Activated CD4-positive, alpha-beta memory T cell treated with anti-CD3 and anti-CD28 coated beads for 36 hours (primary cell): Measurements from ENCODE around the gene TEX29. TPM values are rescaled to one million over a fixed set of nuclear protein-coding genes. Genes with fewer than 3 reads are reported as not detected.

Experiments
- CTCF ChIA-PET: fragments of 350-600 bp; sonication (Branson Sonifier 250); formaldehyde crosslinking; loops from one replicate; lab custom pipeline; 2021; ENCODE audit warnings: antibody characterized with exemption, inconsistent platforms; lab: Charles Lee
- POLR2A ChIA-PET: fragments of 350-600 bp; sonication (Branson Sonifier 250); formaldehyde crosslinking; loops from one replicate; lab custom pipeline; 2021; ENCODE audit warnings: antibody characterized with exemption; lab: Charles Lee
- DNase-seq: peaks from one replicate; pipeline ENCODE4 v3.0.0-alpha.2; 2020
- H3K27ac Mint-ChIP-seq: one replicate; pipeline ENCODE4 v1.8.0; 2021; ENCODE audit warnings: mixed read lengths
- H3K27me3 Mint-ChIP-seq: one replicate; pipeline ENCODE4 v1.8.0; 2021; ENCODE audit warnings: mixed read lengths
- H3K36me3 Mint-ChIP-seq: one replicate; pipeline ENCODE4 v1.8.0; 2021; ENCODE audit warnings: mixed read lengths
- H3K4me1 Mint-ChIP-seq: one replicate; pipeline ENCODE4 v1.8.0; 2021; ENCODE audit warnings: low read depth, mixed read lengths
- H3K4me3 Mint-ChIP-seq: one replicate; pipeline ENCODE4 v1.8.0; 2021; ENCODE audit warnings: mild to moderate bottlenecking, mixed read lengths
- H3K9me3 Mint-ChIP-seq: one replicate; pipeline ENCODE4 v1.8.0; 2021; ENCODE audit warnings: mixed read lengths
- intact Hi-C: fragments of 100-400 bp; cut with micrococcal nuclease; formaldehyde crosslinking; loops from one replicate; pipeline ENCODE4 v1.15.1; 2023
- total RNA-seq, 2 experiments: library from RNA; stranded (reverse); gene quantifications; one replicate each; pipeline ENCODE4 v1.2.3, GENCODE V29; 2021

The TEX29 gene
- total RNA-seq, 2 experiments from 2014 or later: 0.39 to 0.43 TPM

DNA sequence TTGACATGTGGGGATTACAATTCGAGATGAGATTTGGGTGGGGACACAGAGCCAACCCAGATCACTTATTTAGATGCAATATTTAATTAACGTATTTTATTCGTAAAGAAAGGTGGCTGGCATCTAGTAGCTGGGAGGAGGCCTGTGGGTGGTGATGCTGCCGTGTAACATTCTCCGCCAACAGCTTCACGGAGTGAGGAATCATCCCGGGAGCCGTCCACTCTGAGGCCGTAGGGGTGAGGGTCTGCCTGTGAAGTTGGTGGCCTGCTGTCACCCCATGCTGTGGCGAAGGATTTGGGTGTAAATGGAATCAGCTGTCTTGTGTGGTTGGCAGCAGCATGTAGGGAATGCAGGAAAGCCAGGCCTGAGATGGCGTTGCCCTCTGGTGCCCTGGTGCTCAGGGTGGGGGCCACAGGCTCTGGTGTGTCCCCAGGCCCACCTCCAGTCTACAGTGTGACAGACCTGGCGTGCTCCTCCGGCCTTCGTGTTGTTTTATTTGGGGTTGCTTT, 3.3 kb upstream of the TEX29 start:
- Mint-ChIP-seq H3K27me3 (no peaks in the 10 kb centered on the region), H3K9me3 (peaks cover 10% of the 10 kb centered on the region), H3K4me3 (no peak overlapping the region), H3K4me1 (no peaks in the 10 kb centered on the region), H3K27ac (no peak overlapping the region), H3K36me3 (peaks cover 3% of the 10 kb centered on the region)
- no peak for DNase-seq
- CTCF ChIA-PET: no interaction called here
- POLR2A ChIA-PET: no interaction called here
- intact Hi-C loops: no loop called here

DNA sequence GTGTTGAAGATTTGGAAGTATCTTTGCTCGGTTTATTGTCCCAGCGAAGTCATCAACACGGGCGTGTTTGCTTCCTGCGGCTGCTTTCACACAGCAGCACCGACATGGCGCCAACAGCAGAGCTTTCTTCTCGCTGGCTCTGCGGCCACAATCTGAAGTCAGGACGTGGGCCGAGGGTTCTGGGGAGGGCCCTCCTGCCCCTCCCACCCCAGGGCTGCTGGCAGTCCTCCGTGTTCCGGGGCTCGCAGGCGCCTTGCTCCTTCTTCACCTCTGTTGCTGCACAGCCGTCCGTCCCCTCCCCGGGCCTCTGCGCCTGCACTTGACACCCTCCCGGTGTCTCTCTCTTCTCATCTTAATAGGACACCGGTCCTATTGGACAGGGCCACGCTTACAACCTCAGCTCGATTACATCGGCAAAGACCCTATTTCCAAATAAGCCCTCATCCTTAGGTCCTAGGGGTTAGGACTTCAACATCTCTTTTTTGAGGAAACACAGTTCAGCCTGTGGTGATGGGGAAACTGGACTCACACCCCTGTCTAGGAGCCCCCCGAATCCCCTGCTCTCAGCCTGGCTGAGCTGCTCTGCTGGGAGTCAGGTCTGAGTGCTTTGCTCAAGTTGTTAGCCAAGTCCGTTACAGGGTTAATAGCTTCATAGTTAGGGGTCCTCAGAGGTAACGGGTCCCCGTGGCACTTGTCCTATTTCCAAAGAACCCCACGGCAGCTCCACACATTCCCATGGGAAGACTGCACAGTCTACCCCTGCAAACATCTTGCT, 2.7 kb upstream of the TEX29 start:
- Mint-ChIP-seq H3K4me3 (no peak overlapping the region), H3K27ac (no peak overlapping the region), H3K27me3 (no peaks in the 10 kb centered on the region), H3K4me1 (no peaks in the 10 kb centered on the region), H3K36me3 (no peaks in the 10 kb centered on the region), H3K9me3 (peaks cover 3% of the 10 kb centered on the region)
- POLR2A ChIA-PET: no interaction called here
- CTCF ChIA-PET: no interaction called here
- DNase-seq: no peak
- intact Hi-C loops: no loop called here

DNA sequence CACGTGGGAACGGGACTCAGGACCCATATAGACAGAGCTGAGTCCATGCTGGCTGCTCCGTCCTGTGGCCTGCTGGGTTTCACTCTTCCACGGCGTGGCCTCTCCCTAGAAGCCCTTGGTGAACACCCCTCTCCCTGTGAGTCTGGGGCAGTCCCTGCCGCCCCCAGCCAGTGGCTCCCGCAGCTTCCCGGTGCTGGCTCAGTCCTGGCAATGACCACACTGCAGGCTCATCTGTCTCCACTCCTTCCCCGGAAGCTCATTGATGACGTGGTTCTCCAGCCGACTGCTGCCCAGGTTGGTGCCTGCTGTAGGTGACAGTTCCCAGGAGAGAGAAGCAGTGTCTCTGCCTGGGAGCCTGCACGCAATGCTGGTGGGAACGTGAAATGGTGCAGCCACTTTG, 2.1 kb upstream of the TEX29 start:
- Mint-ChIP-seq H3K27me3 (no peaks in the 10 kb centered on the region), H3K4me3 (no peak overlapping the region), H3K4me1 (no peaks in the 10 kb centered on the region), H3K36me3 (no peaks in the 10 kb centered on the region), H3K27ac (no peak overlapping the region), H3K9me3 (no peaks in the 10 kb centered on the region)
- no peak for DNase-seq
- ChIA-PET CTCF (no interaction called here), POLR2A (no interaction called here)
- intact Hi-C loops: no loop called here

DNA sequence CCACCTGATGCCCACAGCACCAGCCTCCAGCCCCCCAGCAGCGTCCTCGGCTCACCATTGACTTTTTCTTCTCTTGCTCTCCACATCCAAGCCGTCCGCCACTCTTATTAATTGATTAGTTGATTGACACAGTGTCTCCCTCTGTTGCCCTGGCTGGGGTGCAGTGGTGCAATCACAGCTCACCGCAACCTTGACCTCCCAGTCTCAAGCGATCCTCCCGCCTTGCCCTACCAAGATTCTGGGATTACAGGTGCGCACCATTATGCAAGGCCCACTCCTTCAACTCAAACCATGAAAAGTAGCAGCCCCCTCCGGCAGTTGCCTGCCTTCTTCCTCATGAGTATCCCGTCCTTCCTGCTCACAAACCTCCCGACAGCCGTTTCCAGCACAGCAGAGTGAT, 921 bp upstream of the TEX29 start:
- Mint-ChIP-seq H3K27me3 (no peaks in the 10 kb centered on the region), H3K4me1 (peaks cover 6% of the 10 kb centered on the region), H3K36me3 (no peaks in the 10 kb centered on the region), H3K4me3 (no peak overlapping the region), H3K27ac (no peak overlapping the region), H3K9me3 (no peaks in the 10 kb centered on the region)
- ChIA-PET CTCF (no interaction called here), POLR2A (no interaction called here)
- no peak for DNase-seq
- intact Hi-C loops: no loop called here

DNA sequence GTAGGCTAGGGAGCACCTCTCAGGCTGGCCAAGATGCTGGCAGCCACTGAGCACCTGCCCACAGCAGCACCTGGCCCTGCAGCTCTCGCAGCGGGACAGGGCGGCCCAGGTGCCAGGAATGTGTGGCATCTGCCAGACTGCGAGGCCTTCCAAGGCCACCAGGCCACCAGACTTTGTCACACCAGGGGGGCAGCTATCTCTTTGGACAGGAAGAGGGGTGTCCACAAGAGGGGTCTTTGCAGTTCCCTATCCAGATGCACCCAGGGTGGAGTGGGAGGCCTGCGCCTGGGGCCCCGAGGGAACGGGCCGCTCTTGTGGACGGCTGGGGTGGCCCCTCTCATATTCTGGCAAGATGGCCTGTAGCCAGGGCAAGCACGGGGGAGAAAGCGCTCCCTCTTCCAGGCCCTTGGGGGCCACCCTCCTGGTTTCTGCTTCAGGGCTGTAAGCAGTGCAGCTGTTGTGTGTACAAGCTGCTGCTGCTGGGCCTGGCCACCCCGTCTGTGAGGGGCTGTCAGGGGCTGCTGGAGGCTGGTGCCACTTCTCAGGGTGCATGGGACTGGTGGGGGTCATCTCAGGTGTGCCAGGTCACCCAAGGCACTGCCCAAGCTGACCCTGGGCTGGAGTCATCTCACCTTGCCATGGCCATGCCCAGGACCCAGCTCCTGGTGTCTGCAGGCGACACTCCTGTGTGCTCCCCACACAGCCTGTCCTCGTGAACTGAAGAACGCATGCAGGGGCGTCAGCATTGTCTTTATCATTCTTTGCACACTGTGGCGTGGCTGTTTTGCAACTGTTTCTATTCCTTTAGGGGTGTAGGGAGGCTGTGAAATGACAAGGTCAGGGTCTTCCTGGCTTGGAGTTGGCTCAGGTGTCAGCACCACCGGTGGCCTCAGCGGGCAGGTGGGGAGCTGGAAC, 1.8 kb downstream of the TEX29 start:
- intact Hi-C loops: no loop called here
- POLR2A ChIA-PET: no interaction called here
- H3K4me1 Mint-ChIP-seq: peaks cover 6% of the 10 kb centered on the region

DNA sequence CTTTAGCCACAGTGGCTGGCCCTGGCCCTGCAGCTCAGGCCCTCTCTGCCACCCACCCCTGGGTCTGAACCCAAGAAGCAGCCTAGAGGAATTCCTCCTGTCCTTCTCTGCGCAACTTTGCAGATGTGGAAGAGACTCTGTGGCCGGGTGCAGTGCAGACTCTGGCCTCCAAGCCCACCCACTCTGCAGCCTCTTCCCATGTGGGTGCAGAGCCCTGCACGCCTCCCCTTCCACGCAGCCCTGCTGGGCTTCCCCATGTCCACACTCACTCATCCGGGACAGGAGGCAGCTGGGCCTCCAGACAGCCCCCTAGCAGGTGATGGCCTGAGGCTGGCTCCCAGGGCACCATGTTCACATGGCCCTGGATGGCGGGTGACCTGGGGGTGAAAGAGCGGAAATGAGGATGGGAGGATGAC, 2.5 kb downstream of the TEX29 start:
- H3K4me1 Mint-ChIP-seq: peaks cover 6% of the 10 kb centered on the region
- H3K27ac Mint-ChIP-seq: no peak overlapping the region
- POLR2A ChIA-PET: no interaction called here
- no peaks in the 10 kb centered on the region for H3K9me3 Mint-ChIP-seq
- no peaks in the 10 kb centered on the region for H3K36me3 Mint-ChIP-seq
- H3K4me3 Mint-ChIP-seq: no peak overlapping the region
- DNase-seq: no peak
- intact Hi-C loops: no loop called here
- no peaks in the 10 kb centered on the region for H3K27me3 Mint-ChIP-seq
- CTCF ChIA-PET: no interaction called here

More for the DNA sequence above, 1.8 kb downstream of the TEX29 start:
- CTCF ChIA-PET: no interaction called here
- no peak for DNase-seq
- Mint-ChIP-seq H3K4me3 (no peak overlapping the region), H3K27ac (no peak overlapping the region), H3K27me3 (no peaks in the 10 kb centered on the region), H3K9me3 (no peaks in the 10 kb centered on the region), H3K36me3 (no peaks in the 10 kb centered on the region)

DNA sequence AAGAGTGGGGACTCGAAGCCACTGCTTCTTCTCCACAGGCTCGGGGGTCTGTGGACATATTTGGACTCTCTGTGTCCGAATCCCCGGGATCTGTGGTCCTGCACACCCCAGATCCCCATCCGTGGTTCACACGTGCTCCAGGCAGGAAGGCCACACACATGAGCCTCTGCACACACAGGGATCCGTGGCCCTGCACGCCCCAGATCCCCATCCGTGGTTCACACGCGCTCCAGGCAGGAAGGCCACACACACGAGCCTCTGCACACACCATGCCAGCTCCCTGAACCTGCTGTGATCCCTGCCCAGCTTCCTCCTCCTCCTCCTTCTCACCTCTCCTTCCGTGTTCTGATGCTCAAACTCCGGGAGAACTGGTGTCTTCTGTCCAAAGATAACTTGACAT, 3.1 kb downstream of the TEX29 start:
- no peak overlapping the region for H3K27ac Mint-ChIP-seq
- no peaks in the 10 kb centered on the region for H3K36me3 Mint-ChIP-seq
- H3K4me1 Mint-ChIP-seq: peaks cover 6% of the 10 kb centered on the region
- ChIA-PET POLR2A (no interaction called here), CTCF (interaction anchor here (1.2 kb wide), 1 partner anchor 256 kb away, joined by 3 read pairs; no protein-coding TSS in a partner anchor)
- no peak overlapping the region for H3K4me3 Mint-ChIP-seq
- H3K27me3 Mint-ChIP-seq: no peaks in the 10 kb centered on the region
- no peaks in the 10 kb centered on the region for H3K9me3 Mint-ChIP-seq
- intact Hi-C loops: no loop called here
- DNase-seq: no peak

DNA sequence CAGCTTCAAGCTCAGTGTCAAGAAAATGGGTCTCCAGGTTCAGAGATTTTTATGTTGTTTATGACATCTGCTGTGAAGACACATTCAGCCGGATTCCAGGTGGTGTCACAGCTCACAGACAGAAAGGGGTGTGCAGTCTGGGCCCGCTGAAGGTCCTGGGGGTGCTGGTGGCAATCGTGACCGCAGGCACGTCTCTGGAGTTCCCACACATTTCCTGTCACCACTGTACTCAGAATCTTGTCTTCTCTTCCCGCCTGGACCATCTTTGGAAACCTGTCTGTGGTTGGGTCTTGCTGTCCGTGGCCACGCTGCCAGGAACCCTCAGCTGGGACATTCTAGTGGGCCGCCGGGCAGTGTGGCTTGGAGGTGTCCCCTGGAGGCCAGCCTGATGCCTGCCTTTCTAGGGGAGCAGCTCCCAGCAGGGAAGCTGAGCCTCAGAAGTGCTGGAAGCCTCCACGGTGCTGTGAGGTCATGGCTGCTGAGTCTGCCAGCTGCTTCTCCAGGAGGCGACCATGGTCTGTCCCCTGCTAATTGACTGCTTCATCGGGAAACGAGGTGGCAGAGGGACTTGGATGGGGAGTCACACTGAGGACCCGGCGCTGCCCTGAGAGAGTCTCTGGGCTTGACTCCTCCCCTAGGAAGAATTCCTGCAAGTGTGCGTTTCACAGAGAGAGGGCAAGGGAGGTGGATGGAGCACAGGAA, 3.7 kb downstream of the TEX29 start:
- Mint-ChIP-seq H3K27ac (no peak overlapping the region), H3K9me3 (no peaks in the 10 kb centered on the region), H3K4me1 (peaks cover 6% of the 10 kb centered on the region), H3K4me3 (no peak overlapping the region), H3K27me3 (no peaks in the 10 kb centered on the region), H3K36me3 (no peaks in the 10 kb centered on the region)
- DNase-seq: no peak
- intact Hi-C loops: no loop called here
- ChIA-PET POLR2A (no interaction called here), CTCF (interaction anchor here (1.2 kb wide), 1 partner anchor 256 kb away, joined by 3 read pairs; no protein-coding TSS in a partner anchor)

DNA sequence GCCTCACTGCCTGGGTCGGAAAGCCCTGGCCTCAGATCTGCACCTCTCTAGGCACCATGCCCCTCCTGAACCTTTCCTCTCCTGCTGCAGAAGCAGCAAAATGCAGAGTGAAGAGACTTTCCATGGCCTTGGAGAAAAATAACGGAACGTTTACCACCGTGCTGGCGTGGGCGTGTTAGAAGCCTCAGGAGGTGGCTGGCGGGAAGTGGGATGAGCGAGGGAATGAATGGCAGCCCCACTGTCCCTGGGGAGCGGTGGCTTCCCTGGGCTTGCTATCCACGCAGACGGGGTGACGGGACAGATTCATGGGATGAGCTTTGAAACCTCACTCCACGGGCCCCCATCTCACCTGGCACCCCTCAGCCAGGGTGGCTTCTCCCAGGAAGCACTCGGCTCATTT, 4.3 kb downstream of the TEX29 start:
- DNase-seq: no peak
- intact Hi-C loops: no loop called here
- Mint-ChIP-seq H3K27ac (no peak overlapping the region), H3K4me3 (no peak overlapping the region), H3K4me1 (peaks cover 6% of the 10 kb centered on the region), H3K36me3 (no peaks in the 10 kb centered on the region), H3K9me3 (no peaks in the 10 kb centered on the region), H3K27me3 (no peaks in the 10 kb centered on the region)
- CTCF ChIA-PET: interaction anchor here (1.2 kb wide), 1 partner anchor 257 kb away, joined by 3 read pairs; no protein-coding TSS in a partner anchor
- POLR2A ChIA-PET: no interaction called here

DNA sequence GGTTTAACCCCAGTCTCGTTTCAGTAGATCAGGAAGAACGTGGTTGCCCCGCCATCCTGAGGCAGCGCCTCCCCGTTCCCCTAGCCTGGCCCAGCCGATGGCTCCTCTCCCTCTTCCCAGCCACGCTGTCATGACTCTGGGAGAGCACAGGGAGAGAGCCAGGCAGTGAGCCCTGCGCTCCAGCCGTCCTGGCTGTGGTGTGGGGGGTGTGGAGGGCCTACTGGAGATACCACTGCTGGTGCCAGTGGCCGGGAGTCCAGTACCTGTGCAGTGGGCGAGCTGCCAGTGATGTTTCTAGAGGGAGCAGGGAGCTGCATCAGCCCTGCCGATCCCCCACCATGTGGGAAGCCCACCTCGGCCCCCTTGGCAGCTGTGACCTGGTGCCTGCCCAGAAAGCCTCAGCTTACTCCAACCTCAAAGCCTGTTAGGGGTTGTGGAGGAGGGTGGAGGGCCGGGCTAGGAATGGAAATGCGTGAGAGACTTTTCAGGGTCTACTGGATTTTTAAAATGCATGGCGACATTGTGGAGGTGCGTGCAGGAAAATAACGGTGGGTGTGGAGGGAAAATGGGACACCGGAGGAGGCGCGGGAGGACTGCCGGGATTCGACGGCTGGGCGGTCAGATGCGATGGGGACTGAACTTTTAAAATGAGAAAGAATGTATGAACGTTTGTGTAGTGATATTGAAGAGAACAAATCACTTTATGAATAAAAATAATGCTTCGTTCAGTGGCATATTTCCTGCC, 4.9 kb downstream of the TEX29 start:
- Mint-ChIP-seq H3K4me1 (peaks cover 6% of the 10 kb centered on the region), H3K9me3 (no peaks in the 10 kb centered on the region), H3K27me3 (no peaks in the 10 kb centered on the region), H3K36me3 (no peaks in the 10 kb centered on the region), H3K4me3 (no peak overlapping the region), H3K27ac (no peak overlapping the region)
- ChIA-PET CTCF (no interaction called here), POLR2A (no interaction called here)
- DNase-seq: no peak
- intact Hi-C loops: no loop called here

DNA sequence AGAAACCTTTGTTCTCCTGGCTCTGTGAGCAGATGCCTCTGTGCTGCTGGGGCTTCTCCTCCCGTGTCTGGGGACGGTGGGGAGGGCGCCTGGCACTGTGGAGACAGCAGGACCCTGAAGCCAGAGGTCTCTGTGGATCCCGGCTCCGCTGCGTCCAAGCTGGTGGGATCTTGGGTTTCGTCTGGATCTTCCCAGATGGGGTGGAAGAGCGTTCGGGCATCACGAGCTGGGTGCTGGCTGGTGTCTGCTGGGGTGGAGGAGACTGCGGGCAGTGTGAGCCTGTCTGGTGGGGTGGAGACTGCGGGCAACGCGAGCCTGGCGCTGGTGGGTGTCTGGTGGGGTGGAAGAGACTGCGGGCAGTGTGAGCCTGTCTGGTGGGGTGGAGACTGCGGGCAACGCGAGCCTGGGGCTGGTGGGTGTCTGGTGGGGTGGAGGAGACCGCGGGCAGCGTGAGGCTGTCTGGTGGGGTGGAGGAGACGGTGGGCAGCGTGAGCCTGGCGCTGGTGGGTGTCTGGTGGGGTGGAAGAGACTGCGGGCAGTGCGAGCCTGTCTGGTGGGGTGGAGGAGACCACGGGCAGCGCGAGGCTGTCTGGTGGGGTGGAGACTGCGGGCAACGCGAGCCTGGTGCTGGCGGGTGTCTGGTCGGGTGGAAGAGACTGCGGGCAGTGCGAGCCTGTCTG, 5.6 kb downstream of the TEX29 start:
- H3K36me3 Mint-ChIP-seq: no peaks in the 10 kb centered on the region
- POLR2A ChIA-PET: no interaction called here
- H3K4me1 Mint-ChIP-seq: peaks cover 6% of the 10 kb centered on the region
- no peak for DNase-seq
- intact Hi-C loops: no loop called here
- no peak overlapping the region for H3K4me3 Mint-ChIP-seq
- H3K27ac Mint-ChIP-seq: no peak overlapping the region
- no peaks in the 10 kb centered on the region for H3K27me3 Mint-ChIP-seq
- CTCF ChIA-PET: no interaction called here
- H3K9me3 Mint-ChIP-seq: no peaks in the 10 kb centered on the region
